Activated CD4-positive, alpha-beta T cell treated with anti-CD3 and anti-CD28 coated beads, Interleukin-2, Interleukin-4, amounts not matched to agents 100 ng/mL and 50 ng/mL, durations not matched to agents 16 hours and 8 hours (primary cell): ENCODE results near the gene EXOC4.

Source experiments
- DNase-seq: peaks from one replicate; pipeline ENCODE4 v3.0.0-alpha.2; 2020; ENCODE audit warnings: low spot score

Gene EXOC4

GRCh38 chr7:133491846-133492652 is 239.2 kb downstream of the EXOC4 start:
- peak; percentile 31 for DNase-seq

- no peak for DNase-seq
These were observed 244.2 kb downstream of the EXOC4 start for GRCh38 chr7:133497061-133497460.

GRCh38 chr7:133501771-133502170 is 248.9 kb downstream of the EXOC4 start:
- DNase-seq, result no peak

GRCh38 chr7:133502498-133502897 is 249.6 kb downstream of the EXOC4 start:
- no peak for DNase-seq

- DNase-seq, result no peak
These were observed 250.1 kb downstream of the EXOC4 start for GRCh38 chr7:133502972-133503371.

GRCh38 chr7:133504825-133505224 is 251.9 kb downstream of the EXOC4 start:
- no peak for DNase-seq

- DNase-seq, result no peak
These were observed 256.9 kb downstream of the EXOC4 start for GRCh38 chr7:133509822-133510221.

GRCh38 chr7:133510326-133511055 is 257.6 kb downstream of the EXOC4 start:
- no peak for DNase-seq

- no peak for DNase-seq
These were observed 258.4 kb downstream of the EXOC4 start for GRCh38 chr7:133511252-133511651.

- DNase-seq, result no peak
These were observed 258.8 kb downstream of the EXOC4 start for GRCh38 chr7:133511708-133512107.

GRCh38 chr7:133512560-133512959 is 259.7 kb downstream of the EXOC4 start:
- peak; percentile 29 for DNase-seq

GRCh38 chr7:133513608-133514007 is 260.7 kb downstream of the EXOC4 start:
- DNase-seq, result no peak

- DNase-seq, result no peak
These were observed 261.7 kb downstream of the EXOC4 start for GRCh38 chr7:133514551-133514950.

- DNase-seq, result no peak
These were observed 264.9 kb downstream of the EXOC4 start for GRCh38 chr7:133517766-133518165.

GRCh38 chr7:133518718-133519117 is 265.8 kb downstream of the EXOC4 start:
- no peak for DNase-seq

- no peak for DNase-seq
These were observed 267.4 kb downstream of the EXOC4 start for GRCh38 chr7:133520248-133520647.

GRCh38 chr7:133522501-133522900 is 269.6 kb downstream of the EXOC4 start:
- no peak for DNase-seq

- no peak for DNase-seq
These were observed 275.9 kb downstream of the EXOC4 start for GRCh38 chr7:133528796-133529195.

- no peak for DNase-seq
These were observed 277.0 kb downstream of the EXOC4 start for GRCh38 chr7:133529861-133530260.

- no peak for DNase-seq
These were observed 277.8 kb downstream of the EXOC4 start for GRCh38 chr7:133530682-133531081.

- DNase-seq, result no peak
These were observed 281.9 kb downstream of the EXOC4 start for GRCh38 chr7:133534816-133535215.

- no peak for DNase-seq
These were observed 282.4 kb downstream of the EXOC4 start for GRCh38 chr7:133535308-133535707.

GRCh38 chr7:133536450-133536849 is 283.6 kb downstream of the EXOC4 start:
- DNase-seq, result no peak
